ENCODE measurements around the gene DLG4.
"Not testable (repeated sequence)": the region's sequence is repeated elsewhere in the genome, so short reads cannot be mapped to it uniquely, and the experiment has no call there.

DLG4 gene

GRCh38 chr17:7173687-7174602, 45.7 kb downstream of the DLG4 start:
- DNase-seq (ENCODE audit: low spot score) = peak; percentile 29
- ChIA-PET POLR2A (ENCODE audit: low non-redundant PET) (no interaction called here), CTCF (interaction anchor here (0.6 to 0.7 kb wide), 2 partner anchors 11 to 28 kb away, joined by 3 to 4 read pairs; no protein-coding TSS in a partner anchor)
- H3K27ac ChIP-seq = no peak overlapping the region
- TF ChIP-seq, protein P1, sequence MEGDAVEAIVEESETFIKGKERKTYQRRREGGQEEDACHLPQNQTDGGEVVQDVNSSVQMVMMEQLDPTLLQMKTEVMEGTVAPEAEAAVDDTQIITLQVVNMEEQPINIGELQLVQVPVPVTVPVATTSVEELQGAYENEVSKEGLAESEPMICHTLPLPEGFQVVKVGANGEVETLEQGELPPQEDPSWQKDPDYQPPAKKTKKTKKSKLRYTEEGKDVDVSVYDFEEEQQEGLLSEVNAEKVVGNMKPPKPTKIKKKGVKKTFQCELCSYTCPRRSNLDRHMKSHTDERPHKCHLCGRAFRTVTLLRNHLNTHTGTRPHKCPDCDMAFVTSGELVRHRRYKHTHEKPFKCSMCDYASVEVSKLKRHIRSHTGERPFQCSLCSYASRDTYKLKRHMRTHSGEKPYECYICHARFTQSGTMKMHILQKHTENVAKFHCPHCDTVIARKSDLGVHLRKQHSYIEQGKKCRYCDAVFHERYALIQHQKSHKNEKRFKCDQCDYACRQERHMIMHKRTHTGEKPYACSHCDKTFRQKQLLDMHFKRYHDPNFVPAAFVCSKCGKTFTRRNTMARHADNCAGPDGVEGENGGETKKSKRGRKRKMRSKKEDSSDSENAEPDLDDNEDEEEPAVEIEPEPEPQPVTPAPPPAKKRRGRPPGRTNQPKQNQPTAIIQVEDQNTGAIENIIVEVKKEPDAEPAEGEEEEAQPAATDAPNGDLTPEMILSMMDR (conservative IDR thresholded peaks at IDR 0.05; ENCODE audit: low read depth) = no peak; the same call in 1 of the 2 replicates

DNA sequence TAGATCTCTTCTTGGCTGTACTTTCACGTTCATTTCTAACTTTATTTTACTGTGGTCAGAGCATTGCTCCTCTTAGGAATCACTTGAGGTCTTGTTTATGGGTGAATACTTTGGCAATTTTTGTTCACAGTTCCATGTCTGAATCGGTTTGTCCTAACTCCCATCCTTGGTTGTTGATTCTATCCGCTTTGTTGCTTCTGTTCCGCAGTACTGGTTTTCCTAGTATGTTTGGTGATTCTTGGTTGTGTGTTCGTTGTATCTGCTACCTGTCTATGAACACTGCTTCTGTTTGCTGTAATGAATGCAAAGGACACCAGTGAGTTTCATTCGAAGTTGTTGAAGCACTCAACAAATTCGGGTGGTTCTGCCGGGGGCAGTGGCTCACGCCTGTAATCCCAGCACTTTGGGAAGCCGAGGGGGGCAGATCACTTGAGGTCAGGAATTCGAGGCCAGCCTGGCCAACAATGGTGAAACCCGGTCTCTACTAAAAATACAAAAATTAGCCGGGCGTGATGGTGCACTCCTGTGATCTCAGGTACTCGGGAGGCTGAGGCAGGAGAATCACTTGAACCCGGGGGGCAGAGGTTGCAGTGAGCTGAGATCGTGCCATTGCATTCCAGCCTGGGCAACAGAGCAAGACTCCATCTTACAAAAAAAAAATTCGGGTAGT, 47.0 kb downstream of the DLG4 start:
- H3K27ac ChIP-seq; POLR2A ChIA-PET (ENCODE audit: low non-redundant PET); CTCF ChIA-PET; DNase-seq (ENCODE audit: low spot score): not testable (repeated sequence)

GRCh38 chr17:7169565-7169908, 50.1 kb downstream of the DLG4 start:
- H3K27ac ChIP-seq; DNase-seq (ENCODE audit: low spot score); POLR2A ChIA-PET (ENCODE audit: low non-redundant PET): not testable (repeated sequence)
- CTCF ChIA-PET = interaction anchor here (1.0 to 1.7 kb wide), 2 partner anchors 8 to 124 kb away, joined by 3 read pairs; no protein-coding TSS in a partner anchor

DNA sequence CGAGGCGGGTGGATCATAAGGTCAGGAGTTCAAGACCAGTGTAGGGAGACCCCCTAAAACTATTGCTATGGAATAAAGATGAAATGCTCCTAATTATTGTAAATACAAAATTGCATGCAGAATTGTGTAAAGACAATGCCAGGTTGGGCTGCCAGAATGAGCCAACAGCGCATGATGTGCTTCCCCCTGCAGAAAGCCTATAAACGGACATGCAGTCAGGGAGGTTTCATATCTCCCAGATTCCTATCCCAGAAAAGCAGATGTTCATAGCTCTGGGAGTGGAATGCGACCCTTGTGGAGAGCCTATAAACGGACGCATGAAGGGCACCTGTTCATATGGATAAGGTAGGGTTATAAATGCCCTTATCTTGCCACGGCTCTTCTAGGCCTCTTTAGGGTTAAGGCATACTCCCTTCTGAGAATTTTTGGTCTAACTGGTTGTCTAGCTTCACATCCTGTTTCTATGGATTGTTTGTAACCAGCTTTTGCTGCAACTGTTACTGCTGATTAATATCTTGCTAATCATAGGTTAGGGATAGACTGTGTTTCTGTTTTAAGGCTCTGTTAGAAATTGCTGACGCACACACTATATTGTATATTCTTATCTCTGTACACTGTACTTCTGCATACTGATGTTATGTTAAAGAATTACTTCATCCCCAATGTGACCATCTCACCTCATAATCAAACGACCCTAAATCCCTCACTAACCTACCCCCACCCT, 50.6 kb downstream of the DLG4 start:
- CTCF ChIA-PET = interaction anchor here (1.0 to 1.7 kb wide), 2 partner anchors 8 to 124 kb away, joined by 3 read pairs; no protein-coding TSS in a partner anchor
- DNase-seq (ENCODE audit: low spot score); H3K27ac ChIP-seq; POLR2A ChIA-PET (ENCODE audit: low non-redundant PET): not testable (repeated sequence)

DNA sequence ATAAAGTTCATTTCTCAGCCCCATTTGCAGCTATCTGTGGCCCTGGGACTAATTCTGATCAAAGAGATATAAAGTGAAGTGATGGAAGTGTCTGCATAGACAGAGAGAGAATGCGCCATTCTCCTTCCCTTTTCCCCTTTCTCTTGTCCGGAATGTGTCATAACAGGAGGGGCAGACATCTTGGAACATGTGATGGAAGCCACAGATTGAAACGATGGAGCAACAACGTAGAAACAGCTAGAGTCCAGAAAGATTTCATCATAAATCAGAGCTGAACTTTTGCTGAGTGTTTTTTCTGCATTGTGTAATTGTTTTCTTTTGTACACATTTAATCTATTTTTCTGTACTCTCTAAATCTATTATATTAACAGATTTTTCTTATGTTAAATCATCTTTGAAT, 51.8 kb downstream of the DLG4 start:
- no peak overlapping the region for H3K27ac ChIP-seq
- TF ChIP-seq, protein P1 (conservative IDR thresholded peaks at IDR 0.05; ENCODE audit: low read depth) = no peak
- no peak for DNase-seq (ENCODE audit: low spot score)
- POLR2A ChIA-PET (ENCODE audit: low non-redundant PET) = no interaction called here
- CTCF ChIA-PET = interaction anchor here (0.9 to 1.1 kb wide), 2 partner anchors 10 to 122 kb away, joined by 4 to 5 read pairs; no protein-coding TSS in a partner anchor

- H3K27ac ChIP-seq = no peak overlapping the region
- ChIA-PET POLR2A (ENCODE audit: low non-redundant PET) (no interaction called here), CTCF (interaction anchor here (0.6 to 1.1 kb wide), 2 partner anchors 10 to 11 kb away, joined by 3 to 4 read pairs; no protein-coding TSS in a partner anchor)
- TF ChIP-seq, protein P1 (conservative IDR thresholded peaks at IDR 0.05; ENCODE audit: low read depth) = no peak
- DNase-seq (ENCODE audit: low spot score) = no peak
These were observed 52.8 kb downstream of the DLG4 start for GRCh38 chr17:7166873-7167272.

- DNase-seq (ENCODE audit: low spot score); CTCF ChIA-PET; H3K27ac ChIP-seq; POLR2A ChIA-PET (ENCODE audit: low non-redundant PET): not testable (repeated sequence)
These were observed 60.1 kb downstream of the DLG4 start for GRCh38 chr17:7159571-7159970.

- H3K27ac ChIP-seq; DNase-seq (ENCODE audit: low spot score); POLR2A ChIA-PET (ENCODE audit: low non-redundant PET); CTCF ChIA-PET: not testable (repeated sequence)
These were observed 61.2 kb downstream of the DLG4 start for GRCh38 chr17:7158424-7158823.

All from RWPE1 (cell line).